Lung (tissue), 12 donors: Measurements from ENCODE around the gene SCN11A. TPM values are rescaled to one million over a fixed set of nuclear protein-coding genes. Genes with fewer than 3 reads are reported as not detected.

ENCODE experiments used
- ATAC-seq: fragments of 200-7000 bp; cut with Tn5 transposase; one replicate; pipeline ENCODE4 v1.9.1; 2020; ENCODE audit warnings: moderate number of reproducible peaks; ENCODE audit not compliant: insufficient read depth, low FRiP score
- DNase-seq, 3 donors: peaks; one replicate each; pipeline ENCODE4 v3.0.0-alpha.2; 2013 to 2017
- H3K27ac ChIP-seq, 2 donors: one replicate each; pipeline ENCODE4 v1.5.1; 2013; ENCODE audit warnings: mild to moderate bottlenecking in 2 of 2, moderate library complexity in 2 of 2, control low read depth in 1 of 2, inconsistent platforms in 1 of 2, low read depth in 1 of 2, low read length in 1 of 2
- H3K27me3 ChIP-seq, 3 donors: one replicate each; pipeline ENCODE4 v1.5.1; 2013; ENCODE audit warnings: low read length in 2 of 3; ENCODE audit not compliant: control insufficient read depth in 3 of 3, insufficient read depth in 3 of 3
- H3K36me3 ChIP-seq, 4 donors: one replicate each; pipeline ENCODE4 v1.5.1; 2013; ENCODE audit warnings: low read length in 4 of 4, mild to moderate bottlenecking in 1 of 4, moderate library complexity in 1 of 4; ENCODE audit not compliant: control insufficient read depth in 4 of 4, insufficient read depth in 4 of 4
- H3K4me1 ChIP-seq, 5 donors: one replicate each; pipeline ENCODE4 v1.5.1; 2013; ENCODE audit warnings: low read length in 5 of 5, mild to moderate bottlenecking in 2 of 5, moderate library complexity in 1 of 5; ENCODE audit not compliant: control insufficient read depth in 5 of 5, insufficient read depth in 5 of 5
- H3K4me3 ChIP-seq: one replicate; pipeline ENCODE4 v1.5.1; 2013; ENCODE audit warnings: mild to moderate bottlenecking, control low read depth, moderate library complexity
- H3K9ac ChIP-seq, 2 donors: one replicate each; pipeline ENCODE4 v1.5.1; 2013; ENCODE audit warnings: low read length in 2 of 2, control low read depth in 1 of 2; ENCODE audit not compliant: insufficient read depth in 1 of 2
- H3K9me3 ChIP-seq, 4 donors: one replicate each; pipeline ENCODE4 v1.5.1; 2013; ENCODE audit warnings: low read length in 3 of 4, mild to moderate bottlenecking in 1 of 4, moderate library complexity in 1 of 4; ENCODE audit not compliant: control insufficient read depth in 4 of 4, insufficient read depth in 3 of 4
- WGBS, 2 donors: extraction: QIAGEN DNeasy Blood & Tissue Kit; methylation state at CpG; one replicate each; pipeline ENCODE4 v1.1.7; 2013; 5-methylcytosine and 5-hydroxymethylcytosine counted together
- polyA plus RNA-seq, 2 donors: library from polyadenylated mRNA; stranded (reverse); fragments of 200-250 nt; gene quantifications; one replicate each; pipeline ENCODE4 v1.2.1, GENCODE V29; 2013
- total RNA-seq, 2 donors: library from RNA; depleted of rRNA in 1 of 2; stranded (reverse); fragments of >200 nt in 1 of 2; gene quantifications; one replicate each; pipeline ENCODE4 v1.2.1, GENCODE V29; 2014 to 2021
- TF ChIP-seq, protein P1 (sequence below): IDR thresholded peaks from 2 replicates; pipeline ENCODE4 v1.5.1; 2012; ENCODE audit warnings: mild to moderate bottlenecking; ENCODE audit errors: control extremely low read depth, extremely low read depth
- donor health status: control.
- donor health status: control.
- donor health status: Bipolar disorder and iron deficiency.
- donor health status: healthy.
- donor health status: DM: yes; HTN: yes; CAD: no.

Gene SCN11A
- total and polyA plus RNA-seq, 4 donors: 0.04 to 0.60 (median 0.09) TPM

DNA sequence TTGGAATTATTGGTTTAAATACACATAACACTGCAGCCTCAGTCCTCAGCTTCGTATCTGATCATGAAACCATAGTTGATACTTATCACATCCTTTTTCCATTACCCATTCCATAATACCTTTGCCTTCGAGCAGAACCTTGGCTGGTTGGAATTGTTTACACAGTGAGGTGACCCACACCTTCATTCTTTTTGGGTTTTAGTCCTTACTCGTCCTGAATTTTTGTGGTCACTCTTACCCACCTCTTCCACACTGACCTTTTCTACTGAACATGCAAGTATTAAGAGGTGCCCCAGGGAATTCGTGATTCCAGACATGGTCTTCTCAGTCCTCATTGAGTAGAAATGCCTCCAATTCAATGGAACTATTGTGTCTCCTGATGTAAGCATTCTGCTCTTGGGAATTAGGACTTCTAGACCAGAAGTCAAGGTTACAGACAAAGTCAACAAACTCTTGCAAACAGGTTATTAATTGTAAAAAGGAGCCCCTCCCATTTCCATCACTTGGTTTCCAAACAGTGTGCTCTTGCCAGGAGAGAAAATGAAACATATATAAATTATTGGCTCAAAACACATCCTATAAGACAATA lies 37.7 kb downstream of the SCN11A start:
- no peaks in the 10 kb centered on the region for H3K36me3 ChIP-seq
- ATAC-seq (no peak), DNase-seq (no peak)
- no peak overlapping the region for H3K27ac ChIP-seq
- 60 to 87% methylated on average over 4 of the region's 4 CpGs for WGBS, 2 donors
- H3K4me1 ChIP-seq: no peaks in the 10 kb centered on the region
- H3K27me3 ChIP-seq: no peaks in the 10 kb centered on the region
- TF ChIP-seq, protein P1, sequence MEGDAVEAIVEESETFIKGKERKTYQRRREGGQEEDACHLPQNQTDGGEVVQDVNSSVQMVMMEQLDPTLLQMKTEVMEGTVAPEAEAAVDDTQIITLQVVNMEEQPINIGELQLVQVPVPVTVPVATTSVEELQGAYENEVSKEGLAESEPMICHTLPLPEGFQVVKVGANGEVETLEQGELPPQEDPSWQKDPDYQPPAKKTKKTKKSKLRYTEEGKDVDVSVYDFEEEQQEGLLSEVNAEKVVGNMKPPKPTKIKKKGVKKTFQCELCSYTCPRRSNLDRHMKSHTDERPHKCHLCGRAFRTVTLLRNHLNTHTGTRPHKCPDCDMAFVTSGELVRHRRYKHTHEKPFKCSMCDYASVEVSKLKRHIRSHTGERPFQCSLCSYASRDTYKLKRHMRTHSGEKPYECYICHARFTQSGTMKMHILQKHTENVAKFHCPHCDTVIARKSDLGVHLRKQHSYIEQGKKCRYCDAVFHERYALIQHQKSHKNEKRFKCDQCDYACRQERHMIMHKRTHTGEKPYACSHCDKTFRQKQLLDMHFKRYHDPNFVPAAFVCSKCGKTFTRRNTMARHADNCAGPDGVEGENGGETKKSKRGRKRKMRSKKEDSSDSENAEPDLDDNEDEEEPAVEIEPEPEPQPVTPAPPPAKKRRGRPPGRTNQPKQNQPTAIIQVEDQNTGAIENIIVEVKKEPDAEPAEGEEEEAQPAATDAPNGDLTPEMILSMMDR: no peak
- no peaks in the 10 kb centered on the region for H3K9me3 ChIP-seq
- H3K4me3 ChIP-seq: no peak overlapping the region
- H3K9ac ChIP-seq: no peak overlapping the region

DNA sequence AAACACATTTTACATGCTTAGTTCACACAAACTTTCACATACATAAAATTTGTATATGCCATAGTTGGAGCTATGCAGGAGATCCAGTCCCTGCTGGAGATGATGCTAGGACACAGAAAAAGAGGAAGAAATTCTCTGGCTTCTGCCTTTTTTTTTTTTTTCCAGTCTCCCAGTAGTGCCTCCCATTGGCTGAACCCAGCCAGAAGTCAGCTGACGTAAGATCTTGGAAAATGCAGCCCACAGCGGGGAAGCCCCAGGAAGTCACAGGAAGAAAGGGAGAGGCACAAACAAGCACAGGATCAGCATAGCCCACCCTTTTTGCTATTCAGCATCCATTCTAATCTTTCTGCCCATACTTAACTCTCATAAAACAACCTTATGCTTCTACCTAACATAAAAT lies 38.5 kb downstream of the SCN11A start:
- Histone ChIP-seq H3K4me1 (no peaks in the 10 kb centered on the region), H3K9me3 (no peaks in the 10 kb centered on the region), H3K27ac (no peak overlapping the region), H3K4me3 (no peak overlapping the region), H3K9ac (no peak overlapping the region), H3K36me3 (no peaks in the 10 kb centered on the region), H3K27me3 (no peaks in the 10 kb centered on the region)
- ATAC-seq (no peak), DNase-seq (no peak)
- WGBS, 2 donors: 41 to 58% methylated on average over 2 of the region's 2 CpGs
- TF ChIP-seq, protein P1: no peak

DNA sequence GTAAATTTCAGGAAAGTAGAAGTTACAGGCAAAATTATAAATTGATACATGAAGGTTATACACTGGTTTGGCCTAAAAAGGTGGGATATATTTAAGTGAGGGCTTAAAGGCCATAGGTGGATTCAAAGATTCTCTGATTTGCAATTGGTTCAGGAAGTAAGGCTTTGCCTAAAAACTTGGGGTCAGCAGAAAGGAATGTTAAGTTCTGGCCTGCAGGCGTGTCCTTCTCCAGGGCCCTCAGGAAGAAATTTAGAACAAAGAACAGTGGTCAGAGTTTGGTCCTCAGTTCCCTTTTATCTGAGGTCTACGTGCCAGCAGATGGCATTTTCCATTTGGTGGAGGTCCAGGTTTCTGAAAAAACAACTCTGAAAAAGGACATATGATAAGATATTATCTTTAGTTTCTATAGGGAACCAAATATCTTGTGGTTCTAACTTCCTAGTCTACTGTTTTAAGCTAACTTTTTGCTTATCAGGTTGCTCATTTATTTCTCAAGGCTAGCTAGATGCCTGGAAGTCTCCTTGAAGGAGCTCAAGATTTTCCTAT lies 40.5 kb downstream of the SCN11A start:
- no peak for DNase-seq
- 47 to 48% methylated on average over 2 of the region's 2 CpGs for WGBS, 2 donors
- Histone ChIP-seq H3K36me3 (no peaks in the 10 kb centered on the region), H3K27me3 (no peaks in the 10 kb centered on the region), H3K4me3 (no peak overlapping the region), H3K9ac (no peak overlapping the region), H3K9me3 (no peaks in the 10 kb centered on the region), H3K27ac (no peak overlapping the region), H3K4me1 (no peaks in the 10 kb centered on the region)
- TF ChIP-seq, protein P1: no peak
- ATAC-seq: no peak

DNA sequence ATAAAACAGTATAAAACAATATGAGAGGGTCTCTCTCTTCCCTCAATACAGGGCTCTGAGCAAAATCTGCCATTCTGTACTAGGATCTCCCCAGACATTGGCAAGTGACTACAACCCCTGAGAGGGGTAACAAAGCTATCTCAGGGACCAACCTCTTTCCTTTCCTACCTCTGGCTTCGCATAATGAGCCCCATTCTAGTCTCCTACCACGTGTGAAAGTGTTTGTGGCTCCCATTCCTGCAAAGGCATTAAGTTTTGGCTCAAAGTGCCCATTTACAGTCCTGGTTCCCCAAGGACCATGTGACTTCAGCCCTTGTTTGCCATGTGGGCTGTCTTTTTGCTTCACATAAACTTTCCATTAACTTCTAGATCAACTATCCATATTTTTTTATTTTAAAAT lies 46.4 kb downstream of the SCN11A start:
- Histone ChIP-seq H3K9me3 (no peaks in the 10 kb centered on the region), H3K4me3 (no peak overlapping the region), H3K36me3 (no peaks in the 10 kb centered on the region), H3K9ac (no peak overlapping the region), H3K27ac (no peak overlapping the region), H3K4me1 (no peaks in the 10 kb centered on the region), H3K27me3 (no peaks in the 10 kb centered on the region)
- ATAC-seq: no peak
- WGBS, 2 donors: 53 to 71% methylated on average over 2 of the region's 2 CpGs
- TF ChIP-seq, protein P1: no peak
- no peak for DNase-seq
